OCI-LY7 (cell line): ENCODE data around the gene DSG2. TPM values are rescaled to one million over a fixed set of nuclear protein-coding genes. Genes with fewer than 3 reads are reported as not detected.

Experiments
- BruUV-seq: library from RNA; stranded (reverse); fragments of 400-500 nt; replicated peaks from 2 replicates; lab custom pipeline; 2021; lab: Mats Ljungman, UMichigan
- CTCF ChIA-PET: fragments of 300-600 bp; sonication (Branson Sonifier 250); formaldehyde crosslinking; loops from one replicate; lab custom pipeline; 2022; ENCODE audit warnings: antibody characterized with exemption; ENCODE audit not compliant: unreplicated experiment; lab: Charles Lee
- POLR2A ChIA-PET: fragments of 300-600 bp; sonication (Branson Sonifier 250); formaldehyde crosslinking; loops from one replicate; lab custom pipeline; 2022; ENCODE audit warnings: antibody characterized with exemption; lab: Charles Lee
- DNase-seq: peaks from one replicate; pipeline ENCODE4 v3.0.0-alpha.2; 2015; ENCODE audit warnings: low spot score
- H2AFZ ChIP-seq: fragments of 200-600 bp; sonication (generic), shearing (Covaris generic); 2 replicates; pipeline ENCODE4 v1.6.1; 2014; ENCODE audit warnings: mild to moderate bottlenecking, antibody characterized with exemption, low read length, moderate library complexity
- H3K27ac ChIP-seq: fragments of 200-600 bp; sonication (generic); 2 replicates; pipeline ENCODE4 v1.5.1; 2014; ENCODE audit warnings: mixed run types, low read depth, mild to moderate bottlenecking, moderate library complexity, low read length, inconsistent platforms; ENCODE audit not compliant: poor library complexity, severe bottlenecking
- H3K36me3 ChIP-seq: fragments of 200-600 bp; sonication (generic); 2 replicates; pipeline ENCODE4 v1.6.1; 2014; ENCODE audit warnings: mild to moderate bottlenecking, antibody characterized with exemption, low read length, moderate library complexity, mixed read lengths; ENCODE audit not compliant: insufficient read depth
- H3K4me1 ChIP-seq: fragments of 200-600 bp; sonication (generic); 2 replicates; pipeline ENCODE4 v1.5.1; 2014; ENCODE audit warnings: mild to moderate bottlenecking, low read length; ENCODE audit not compliant: insufficient read depth, poor library complexity, severe bottlenecking
- H3K4me2 ChIP-seq: fragments of 200-600 bp; sonication (generic); 2 replicates; pipeline ENCODE4 v1.6.1; 2014; ENCODE audit warnings: mild to moderate bottlenecking, low read length
- H3K4me3 ChIP-seq: fragments of 200-600 bp; sonication (generic); 2 replicates; pipeline ENCODE4 v1.5.1; 2014; ENCODE audit warnings: mild to moderate bottlenecking, low read depth, low read length; ENCODE audit not compliant: poor library complexity, severe bottlenecking
- H3K79me2 ChIP-seq: fragments of 200-600 bp; sonication (generic); 2 replicates; pipeline ENCODE4 v1.6.1; 2016; ENCODE audit warnings: low read depth, mild to moderate bottlenecking, low read length, moderate library complexity, mixed read lengths; ENCODE audit not compliant: insufficient read depth
- H3K9me2 ChIP-seq: fragments of 200-600 bp; sonication (generic); 2 replicates; pipeline ENCODE4 v1.6.1; 2016; ENCODE audit warnings: mild to moderate bottlenecking, low read length, mixed read lengths; ENCODE audit not compliant: insufficient read depth
- H3K9me3 ChIP-seq: fragments of 200-600 bp; sonication (generic); 2 replicates; pipeline ENCODE4 v1.6.1; 2014; ENCODE audit warnings: mild to moderate bottlenecking, mixed run types, low read length, mixed read lengths
- H4K20me1 ChIP-seq: fragments of 200-600 bp; sonication (generic); 2 replicates; pipeline ENCODE4 v1.6.1; 2014; ENCODE audit warnings: mild to moderate bottlenecking, antibody characterized with exemption, low read length, moderate library complexity, mixed read lengths; ENCODE audit not compliant: insufficient read depth
- CTCF ChIP-seq: fragments of 200-600 bp; sonication (generic); conservative IDR thresholded peaks from 2 replicates; pipeline ENCODE4 v1.5.1; 2014; ENCODE audit warnings: mild to moderate bottlenecking, antibody characterized with exemption, low read length, moderate library complexity, mixed read lengths
- EZH2phosphoT487 ChIP-seq: fragments of 200-600 bp; sonication (generic); IDR thresholded peaks from 2 replicates; pipeline ENCODE4 v1.6.1; 2018; ENCODE audit warnings: low read depth, borderline replicate concordance, mild to moderate bottlenecking, mixed run types, antibody characterized with exemption, low read length, moderate library complexity, mixed read lengths
- intact Hi-C: fragments of 100-400 bp; cut with micrococcal nuclease; formaldehyde crosslinking; loops from one replicate; pipeline ENCODE4 v1.10.0; 2022; ENCODE audit not compliant: unreplicated experiment
- total RNA-seq, 2 experiments: library from RNA; depleted of rRNA in 1 of 2; stranded (reverse); fragments of >200 nt in 1 of 2; shearing (Covaris generic) in 1 of 2; gene quantifications; 2 replicates each; pipeline ENCODE4 v1.2.3, GENCODE V29; 2014 to 2022

DSG2 gene
- total RNA-seq, 2 experiments from 2014 or later, result not detected

GRCh38 chr18:31558567-31558966 is 60.6 kb downstream of the DSG2 start:
- H3K27ac ChIP-seq, result no peak overlapping the region
- intact Hi-C loops, result loop anchor here (5.0 to 10.0 kb wide), 2 partner anchors 64 to 416 kb away; no protein-coding TSS in a partner anchor
- no peak for DNase-seq
- H4K20me1 ChIP-seq, result no peaks in the 10 kb centered on the region
- no peaks in the 10 kb centered on the region for H3K9me3 ChIP-seq
- no TSS peak for BruUV-seq
- POLR2A ChIA-PET, result no interaction called here
- H3K36me3 ChIP-seq, result no peaks in the 10 kb centered on the region
- no peaks in the 10 kb centered on the region for H3K9me2 ChIP-seq
- TF ChIP-seq EZH2phosphoT487 (no peak), CTCF (no peak)
- H3K79me2 ChIP-seq, result no peaks in the 10 kb centered on the region
- peaks cover 8% of the 10 kb centered on the region for H3K4me1 ChIP-seq
- H2AFZ ChIP-seq, result no peak overlapping the region
- H3K4me3 ChIP-seq, result no peak overlapping the region
- CTCF ChIA-PET, result no interaction called here
- no peak overlapping the region for H3K4me2 ChIP-seq

GRCh38 chr18:31562726-31563125 is 64.7 kb downstream of the DSG2 start:
- POLR2A ChIA-PET, result interaction anchor here (0.7 to 2.2 kb wide), 2 partner anchors 14 to 602 kb away, joined by 4 to 10 read pairs; no protein-coding TSS in a partner anchor
- TF ChIP-seq EZH2phosphoT487 (no peak), CTCF (no peak)
- no peak for DNase-seq
- Histone ChIP-seq H3K36me3 (no peaks in the 10 kb centered on the region), H3K9me2 (no peaks in the 10 kb centered on the region), H3K4me1 (peaks cover 3% of the 10 kb centered on the region), H3K79me2 (no peaks in the 10 kb centered on the region), H3K4me3 (no peak overlapping the region), H3K9me3 (no peaks in the 10 kb centered on the region), H2AFZ (no peak overlapping the region), H3K4me2 (no peak overlapping the region), H3K27ac (no peak overlapping the region), H4K20me1 (no peaks in the 10 kb centered on the region)
- BruUV-seq, result no TSS peak
- intact Hi-C loops, result no loop called here
- CTCF ChIA-PET, result no interaction called here

- Histone ChIP-seq H3K9me2 (no peaks in the 10 kb centered on the region), H3K4me1 (peaks cover 3% of the 10 kb centered on the region), H4K20me1 (no peaks in the 10 kb centered on the region), H3K9me3 (no peaks in the 10 kb centered on the region), H2AFZ (no peak overlapping the region), H3K4me3 (no peak overlapping the region), H3K4me2 (no peak overlapping the region), H3K79me2 (no peaks in the 10 kb centered on the region), H3K36me3 (no peaks in the 10 kb centered on the region), H3K27ac (no peak overlapping the region)
- CTCF ChIA-PET, result no interaction called here
- TF ChIP-seq EZH2phosphoT487 (no peak), CTCF (peak; percentile 40)
- DNase-seq, result no peak
- BruUV-seq, result no TSS peak
- POLR2A ChIA-PET, result interaction anchor here (0.6 to 2.2 kb wide), 2 partner anchors 13 to 15 kb away, joined by 3 to 10 read pairs; no protein-coding TSS in a partner anchor
- intact Hi-C loops, result no loop called here
Observed at GRCh38 chr18:31563778-31564177, 65.8 kb downstream of the DSG2 start.
